Measurements from ENCODE around the gene TTBK1. TPM values are rescaled to one million over a fixed set of nuclear protein-coding genes. Genes with fewer than 3 reads are reported as not detected.

Gene TTBK1
- total and polyA plus RNA-seq, 2 of the 4 experiments (the other 2 are of a cell fraction), result 0.02 TPM; not detected in 1

DNA sequence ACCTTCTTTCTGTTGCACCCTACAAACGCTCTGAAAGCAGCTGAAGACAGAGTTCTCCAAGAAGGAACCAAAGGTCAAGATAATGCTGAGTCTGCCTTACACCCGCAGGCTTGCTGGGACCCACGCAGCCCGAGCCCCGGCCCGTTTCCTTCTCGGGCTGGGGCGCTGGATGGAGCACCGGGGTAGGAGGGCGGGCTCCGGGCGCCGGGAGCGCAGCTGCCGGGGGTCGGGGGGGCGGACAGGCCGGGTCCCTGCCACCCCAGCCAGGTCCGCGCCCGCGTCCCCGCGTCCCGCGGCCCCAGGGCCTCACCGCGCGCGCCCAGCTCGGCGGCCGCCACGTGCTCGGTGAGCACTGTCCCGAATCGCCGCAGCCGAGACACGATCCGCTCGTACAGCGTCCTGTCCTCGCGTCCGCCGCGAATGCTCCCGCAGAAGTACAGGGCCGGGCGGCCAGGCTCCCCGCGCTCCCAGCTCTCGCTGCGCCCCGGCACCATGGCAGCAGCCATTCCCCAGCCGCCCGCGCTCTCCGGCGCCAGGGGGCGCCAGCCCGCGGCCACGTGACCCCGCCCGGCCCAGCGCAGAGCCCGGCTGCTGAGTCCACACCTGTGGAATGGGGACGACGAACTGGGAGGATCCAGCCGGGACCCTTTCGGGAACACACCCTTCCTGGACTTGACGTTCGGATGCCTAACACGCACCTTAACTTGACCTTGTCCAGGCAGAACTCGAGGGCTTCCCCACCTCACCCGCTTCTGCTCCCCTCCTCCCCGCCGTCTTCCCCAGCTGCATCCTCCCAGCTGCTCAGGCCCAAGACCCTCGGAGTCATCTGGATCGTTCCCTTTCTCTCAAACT, 14.1 kb upstream of the TTBK1 start, which contains the start of gene DNPH1 (continued):
- peak; percentile 57 for TF ChIP-seq SMC3 (IDR thresholded peaks at IDR 0.05; ENCODE audit: low read depth, low read length)

DNA sequence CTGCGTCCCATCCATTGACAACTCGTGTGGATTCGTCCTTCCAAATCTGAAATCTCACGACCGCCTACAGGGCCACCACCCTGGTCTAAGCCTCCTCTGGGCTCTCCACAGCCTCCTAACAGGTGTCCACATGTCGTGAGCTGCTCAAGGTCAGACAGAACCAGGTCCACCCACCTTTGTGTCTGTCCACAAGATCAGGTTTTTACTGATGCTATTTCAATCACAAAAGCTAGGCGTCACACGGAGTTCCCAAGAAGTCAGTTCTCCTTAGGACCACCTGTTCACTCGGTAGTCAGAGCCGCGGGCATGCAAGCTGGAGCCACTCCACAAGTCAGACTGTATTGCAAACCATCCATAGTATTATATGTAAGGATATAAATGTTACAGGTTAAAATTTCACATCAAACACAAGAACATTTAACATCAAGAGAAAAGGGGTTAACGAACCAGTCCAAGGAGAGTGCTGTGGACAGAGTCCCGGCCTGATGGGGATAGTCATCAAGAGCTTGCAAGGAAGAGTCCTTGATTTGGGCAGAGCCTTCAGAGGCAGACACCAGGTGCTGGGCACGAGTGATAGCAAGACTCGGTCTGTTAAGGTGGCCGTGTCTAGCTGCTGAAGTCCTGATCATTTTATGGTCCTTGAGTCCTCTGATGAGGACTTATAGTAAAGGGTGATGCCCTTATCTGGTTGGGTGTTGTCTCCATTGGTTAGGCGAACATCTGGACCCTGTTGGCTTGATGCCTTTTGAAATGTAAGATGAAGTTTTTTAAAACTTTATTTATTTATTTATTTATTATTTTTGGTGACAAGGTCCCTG, 13.3 kb upstream of the TTBK1 start:
- ChIA-PET CTCF (interaction anchor here (0.8 kb wide), 1 partner anchor 104 kb away, joined by 3 read pairs; no protein-coding TSS in a partner anchor), POLR2A (ENCODE audit: unreplicated experiment) (no interaction called here)
- no peak overlapping the region for H3K27ac ChIP-seq (ENCODE audit: insufficient read depth, low read length)
- H2AK5ac ChIP-seq (ENCODE audit: low read depth, low read length), result no peak overlapping the region; the same call in 1 of the 2 replicates
- in situ Hi-C loops (cut with MboI; ENCODE audit: low sequenced_read_pairs) (no loop called here), intact Hi-C loops (cut with micrococcal nuclease) (loop anchor here (1.0 kb wide), 1 partner anchor 104 kb away; no protein-coding TSS in a partner anchor), dilution Hi-C loops (cut with HindIII; ENCODE audit: low sequenced_read_pairs, unreplicated experiment) (no loop called here)
- H3K18ac ChIP-seq (ENCODE audit: low read depth, low read length), result no peak overlapping the region
- H2BK15ac ChIP-seq (ENCODE audit: low read depth, low read length), result no peak overlapping the region
- ATAC-seq (ENCODE audit: low read depth) (no peak), DNase-seq (no peak)
- no peaks in the 10 kb centered on the region for H4K20me1 ChIP-seq (ENCODE audit: insufficient read depth, low read length)
- H4K8ac ChIP-seq (ENCODE audit: low read depth in 2 of 2, low read length in 2 of 2), result peak overlapping the region; percentile 33 to 91; a peak in 3 of 4 replicates
- H2BK20ac ChIP-seq (ENCODE audit: low read depth, low read length), result no peak overlapping the region
- H2AK9ac ChIP-seq (replicated peaks; ENCODE audit: low read depth, low read length, poor library complexity), result peak overlapping the region; percentile 70
- BruUV-seq (replicated peaks), result no TSS peak
- no peak overlapping the region for H3K4ac ChIP-seq (ENCODE audit: low read depth, low read length)
- no peaks in the 10 kb centered on the region for H3K9me3 ChIP-seq (ENCODE audit: control insufficient read depth, insufficient read depth, low read length)
- peaks cover 0 to 8% of the 10 kb centered on the region in 2 experiments; a peak in 2 of 4 replicates for H3K79me1 ChIP-seq (ENCODE audit: low read depth in 1 of 2, low read length in 2 of 2)
- 0 out of 2 replicates have a peak overlapping the region, but pooled peaks have one; percentile 2 for H2BK120ac ChIP-seq (ENCODE audit: low read depth, low read length)
- peak overlapping the region; percentile 91 for H3K4me2 ChIP-seq (ENCODE audit: low read depth, low read length)
- no peak overlapping the region for H3K9ac ChIP-seq (ENCODE audit: low read depth, low read length)
- H2BK5ac ChIP-seq (ENCODE audit: low read depth, low read length, poor library complexity, severe bottlenecking), result no peak overlapping the region
- peaks cover 4% of the 10 kb centered on the region for H3K9me1 ChIP-seq (ENCODE audit: insufficient read depth, low read length)
- H4K5ac ChIP-seq (ENCODE audit: low read depth, low read length), result peak overlapping the region; percentile 82; the same call in 1 of the 2 replicates
- H3K36me3 ChIP-seq (ENCODE audit: control insufficient read depth, insufficient read depth, low read length), result peaks cover 4% of the 10 kb centered on the region; the same call in 1 of the 2 replicates
- peaks cover 4% of the 10 kb centered on the region; the same call in 1 of the 2 replicates for H3K4me1 ChIP-seq (ENCODE audit: control insufficient read depth, insufficient read depth, low read length)
- peaks cover 21% of the 10 kb centered on the region for H3K27me3 ChIP-seq (ENCODE audit: control insufficient read depth, insufficient read depth, low read length)
- H4K91ac ChIP-seq (ENCODE audit: insufficient read depth, low read depth, low read length), result no peak overlapping the region
- no peak overlapping the region for H3K56ac ChIP-seq (ENCODE audit: extremely low read depth, insufficient read depth, low read length)
- peak overlapping the region; percentile 96 for H2AFZ ChIP-seq (replicated peaks; ENCODE audit: low read length, poor library complexity)
- no peak overlapping the region for H3K4me3 ChIP-seq (ENCODE audit: insufficient read depth, low read depth, low read length)
- no peak overlapping the region for H3K14ac ChIP-seq (replicated peaks; ENCODE audit: low read depth, low read length)
- WGBS, 2 experiments (ENCODE audit: extremely low coverage in 2 of 2, insufficient read length in 1 of 2), result 61% methylated on average over 7 of the region's 17 CpGs; no CpG with 5 or more reads in 1 of the 2 experiments
- no peak overlapping the region; the same call in 1 of the 2 replicates for H3K23ac ChIP-seq (ENCODE audit: low read depth, low read length)
- no peak for TF ChIP-seq BHLHE40 (IDR thresholded peaks at IDR 0.05; ENCODE audit: low read depth, low read length)
- no peak for TF ChIP-seq NFE2L2 (IDR thresholded peaks at IDR 0.05; ENCODE audit: low read depth, low read length)
- TF ChIP-seq, protein P1, sequence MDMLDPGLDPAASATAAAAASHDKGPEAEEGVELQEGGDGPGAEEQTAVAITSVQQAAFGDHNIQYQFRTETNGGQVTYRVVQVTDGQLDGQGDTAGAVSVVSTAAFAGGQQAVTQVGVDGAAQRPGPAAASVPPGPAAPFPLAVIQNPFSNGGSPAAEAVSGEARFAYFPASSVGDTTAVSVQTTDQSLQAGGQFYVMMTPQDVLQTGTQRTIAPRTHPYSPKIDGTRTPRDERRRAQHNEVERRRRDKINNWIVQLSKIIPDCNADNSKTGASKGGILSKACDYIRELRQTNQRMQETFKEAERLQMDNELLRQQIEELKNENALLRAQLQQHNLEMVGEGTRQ (IDR thresholded peaks at IDR 0.05; ENCODE audit: low read depth, low read length), result no peak
- TF ChIP-seq, protein P2, sequence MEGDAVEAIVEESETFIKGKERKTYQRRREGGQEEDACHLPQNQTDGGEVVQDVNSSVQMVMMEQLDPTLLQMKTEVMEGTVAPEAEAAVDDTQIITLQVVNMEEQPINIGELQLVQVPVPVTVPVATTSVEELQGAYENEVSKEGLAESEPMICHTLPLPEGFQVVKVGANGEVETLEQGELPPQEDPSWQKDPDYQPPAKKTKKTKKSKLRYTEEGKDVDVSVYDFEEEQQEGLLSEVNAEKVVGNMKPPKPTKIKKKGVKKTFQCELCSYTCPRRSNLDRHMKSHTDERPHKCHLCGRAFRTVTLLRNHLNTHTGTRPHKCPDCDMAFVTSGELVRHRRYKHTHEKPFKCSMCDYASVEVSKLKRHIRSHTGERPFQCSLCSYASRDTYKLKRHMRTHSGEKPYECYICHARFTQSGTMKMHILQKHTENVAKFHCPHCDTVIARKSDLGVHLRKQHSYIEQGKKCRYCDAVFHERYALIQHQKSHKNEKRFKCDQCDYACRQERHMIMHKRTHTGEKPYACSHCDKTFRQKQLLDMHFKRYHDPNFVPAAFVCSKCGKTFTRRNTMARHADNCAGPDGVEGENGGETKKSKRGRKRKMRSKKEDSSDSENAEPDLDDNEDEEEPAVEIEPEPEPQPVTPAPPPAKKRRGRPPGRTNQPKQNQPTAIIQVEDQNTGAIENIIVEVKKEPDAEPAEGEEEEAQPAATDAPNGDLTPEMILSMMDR (conservative IDR thresholded peaks at IDR 0.05; ENCODE audit: low read depth, low read length), result no peak
- TF ChIP-seq MXI1 (IDR thresholded peaks at IDR 0.05; ENCODE audit: borderline replicate concordance, low read depth, low read length), result no peak
- TF ChIP-seq, protein P3, sequence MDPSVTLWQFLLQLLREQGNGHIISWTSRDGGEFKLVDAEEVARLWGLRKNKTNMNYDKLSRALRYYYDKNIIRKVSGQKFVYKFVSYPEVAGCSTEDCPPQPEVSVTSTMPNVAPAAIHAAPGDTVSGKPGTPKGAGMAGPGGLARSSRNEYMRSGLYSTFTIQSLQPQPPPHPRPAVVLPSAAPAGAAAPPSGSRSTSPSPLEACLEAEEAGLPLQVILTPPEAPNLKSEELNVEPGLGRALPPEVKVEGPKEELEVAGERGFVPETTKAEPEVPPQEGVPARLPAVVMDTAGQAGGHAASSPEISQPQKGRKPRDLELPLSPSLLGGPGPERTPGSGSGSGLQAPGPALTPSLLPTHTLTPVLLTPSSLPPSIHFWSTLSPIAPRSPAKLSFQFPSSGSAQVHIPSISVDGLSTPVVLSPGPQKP (IDR thresholded peaks at IDR 0.05; ENCODE audit: borderline replicate concordance, low read depth, low read length), result no peak
- no peak for TF ChIP-seq RAD21 (IDR thresholded peaks at IDR 0.05; ENCODE audit: low read length)
- TF ChIP-seq CHD1 (IDR thresholded peaks at IDR 0.05; ENCODE audit: low read depth, low read length), result no peak
